ENCODE results near the gene SF3A1. TPM values are rescaled to one million over a fixed set of nuclear protein-coding genes. Genes with fewer than 3 reads are reported as not detected.

SF3A1 gene
- total and polyA plus RNA-seq, 2 donors (not counting 1 experiment from before 2014, with no cell fraction given) = 92.1 to 283 TPM

DNA sequence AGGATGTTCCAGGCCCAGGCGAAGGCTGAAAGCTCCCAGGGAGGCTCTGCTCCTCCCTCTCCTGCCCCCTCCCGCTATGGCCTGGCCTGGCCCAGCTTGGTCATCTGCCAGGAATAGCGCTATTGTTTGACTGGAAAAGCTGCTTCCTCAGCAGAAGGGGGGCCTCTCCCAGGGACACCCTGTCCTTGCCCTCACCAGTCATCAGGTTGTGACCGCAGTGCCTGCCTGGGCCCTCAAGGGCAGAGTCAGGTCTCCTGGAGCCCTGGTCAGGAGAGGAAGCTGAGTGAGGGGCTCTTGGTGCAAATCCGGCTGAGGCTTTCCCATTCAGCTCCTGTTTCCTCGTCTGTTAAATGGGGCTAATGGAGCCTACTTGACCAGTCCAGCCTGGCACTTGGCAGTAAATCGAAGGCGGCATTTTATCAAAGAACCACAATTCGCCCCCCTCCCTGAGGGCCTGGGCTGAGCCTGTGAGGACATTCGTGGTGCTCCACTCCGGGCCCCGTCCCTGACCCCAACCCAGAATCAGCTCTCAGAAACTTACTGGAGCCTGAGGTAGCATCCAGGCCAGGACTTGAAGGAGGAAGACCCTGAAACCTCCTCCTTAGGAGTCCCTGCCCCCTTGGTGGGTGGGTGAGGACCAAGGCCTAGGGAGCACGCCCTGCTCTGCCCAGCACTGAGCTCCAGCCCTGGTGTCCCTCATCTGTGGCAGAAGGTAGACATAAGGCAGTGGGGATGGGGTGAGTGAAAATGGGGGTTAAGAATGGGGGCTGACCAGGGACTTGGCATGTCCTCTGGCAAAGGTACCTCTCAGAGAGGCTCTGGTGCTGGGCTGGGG, 65.4 kb downstream of the SF3A1 start:
- no peak for ATAC-seq (ENCODE audit: low read depth)
- peaks cover 28% of the 10 kb centered on the region for H3K79me2 ChIP-seq (ENCODE audit: control insufficient read depth, insufficient read depth, low read length)
- H3K4me1 Mint-ChIP-seq = peaks cover 38% of the 10 kb centered on the region
- no peak for TF ChIP-seq EZH2 (IDR thresholded peaks at IDR 0.05; ENCODE audit: borderline replicate concordance, insufficient read depth, low read depth, low read length, poor library complexity, severe bottlenecking)
- TF ChIP-seq, protein P1, sequence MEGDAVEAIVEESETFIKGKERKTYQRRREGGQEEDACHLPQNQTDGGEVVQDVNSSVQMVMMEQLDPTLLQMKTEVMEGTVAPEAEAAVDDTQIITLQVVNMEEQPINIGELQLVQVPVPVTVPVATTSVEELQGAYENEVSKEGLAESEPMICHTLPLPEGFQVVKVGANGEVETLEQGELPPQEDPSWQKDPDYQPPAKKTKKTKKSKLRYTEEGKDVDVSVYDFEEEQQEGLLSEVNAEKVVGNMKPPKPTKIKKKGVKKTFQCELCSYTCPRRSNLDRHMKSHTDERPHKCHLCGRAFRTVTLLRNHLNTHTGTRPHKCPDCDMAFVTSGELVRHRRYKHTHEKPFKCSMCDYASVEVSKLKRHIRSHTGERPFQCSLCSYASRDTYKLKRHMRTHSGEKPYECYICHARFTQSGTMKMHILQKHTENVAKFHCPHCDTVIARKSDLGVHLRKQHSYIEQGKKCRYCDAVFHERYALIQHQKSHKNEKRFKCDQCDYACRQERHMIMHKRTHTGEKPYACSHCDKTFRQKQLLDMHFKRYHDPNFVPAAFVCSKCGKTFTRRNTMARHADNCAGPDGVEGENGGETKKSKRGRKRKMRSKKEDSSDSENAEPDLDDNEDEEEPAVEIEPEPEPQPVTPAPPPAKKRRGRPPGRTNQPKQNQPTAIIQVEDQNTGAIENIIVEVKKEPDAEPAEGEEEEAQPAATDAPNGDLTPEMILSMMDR (IDR thresholded peaks at IDR 0.05) = no peak
- H3K4me2 ChIP-seq (replicated peaks; ENCODE audit: low read depth, low read length, poor library complexity, severe bottlenecking) = peak overlapping the region; percentile 98
- no peak overlapping the region for H2AFZ ChIP-seq (ENCODE audit: insufficient read depth, low read depth, low read length, poor library complexity, severe bottlenecking)
- H3K27me3 ChIP-seq (replicated peaks in 1 of 4; ENCODE audit: control extremely low read depth in 1 of 4, control insufficient read depth in 3 of 4, insufficient read depth in 4 of 4, low read length in 3 of 4) = no peaks in the 10 kb centered on the region
- H3K4me3 Mint-ChIP-seq = peak overlapping the region; percentile 32
- no peaks in the 10 kb centered on the region for H3K9me3 Mint-ChIP-seq (ENCODE audit: insufficient read depth)
- ChIA-PET CTCF (interaction anchor here (0.9 to 13.2 kb wide), 9 partner anchors 10 to 182 kb away, joined by 3 to 510 read pairs (median 62); partner anchors contain the start of genes CCDC157, MTFP1, RNF215 and SEC14L2), POLR2A (interaction anchor here (1.1 to 5.9 kb wide), 4 partner anchors 14 to 105 kb away, joined by 3 to 64 read pairs (median 30); partner anchors contain the start of genes SEC14L2 and TBC1D10A)
- no peak overlapping the region for H3K4me3 ChIP-seq (ENCODE audit: control extremely low read depth in 1 of 5, extremely low read depth in 1 of 5, insufficient read depth in 1 of 5, low read depth in 2 of 5, low read length in 4 of 5)
- no peak for DNase-seq
- 95% methylated on average over 10 of the region's 13 CpGs for WGBS (ENCODE audit: insufficient coverage)
- no peaks in the 10 kb centered on the region for H3K27me3 Mint-ChIP-seq
- peaks cover 22% of the 10 kb centered on the region for H4K20me1 ChIP-seq (ENCODE audit: control insufficient read depth, insufficient read depth, low read length, poor library complexity, severe bottlenecking)
- no peaks in the 10 kb centered on the region for H3K9me3 ChIP-seq (ENCODE audit: control extremely low read depth in 1 of 3, control insufficient read depth in 2 of 3, insufficient read depth in 1 of 3, low read length in 2 of 3)
- peak overlapping the region in 1 of 2 donors; percentile 72 for H3K27ac ChIP-seq (ENCODE audit: low read length in 2 of 2)
- peak overlapping the region; percentile 93 for H3K27ac Mint-ChIP-seq
- peaks cover 23 to 44% of the 10 kb centered on the region in 2 donors for H3K4me1 ChIP-seq (ENCODE audit: control insufficient read depth in 2 of 2, insufficient read depth in 2 of 2, low read length in 2 of 2)
- intact Hi-C loops (cut with micrococcal nuclease) = no loop called here
- H3K36me3 ChIP-seq (replicated peaks in 1 of 2; ENCODE audit: control extremely low read depth in 1 of 2, control insufficient read depth in 1 of 2, extremely low read depth in 1 of 2, insufficient read depth in 2 of 2, low read length in 1 of 2) = peaks cover 0 to 43% of the 10 kb centered on the region in 2 experiments
- H3K9ac ChIP-seq (ENCODE audit: low read length) = no peak overlapping the region

All from B cell (primary cell).